NCI-H460 (cell line): ENCODE results near the gene FAM217A. TPM values are rescaled to one million over a fixed set of nuclear protein-coding genes. Genes with fewer than 3 reads are reported as not detected.

Source experiments
- DNase-seq: peaks from one replicate; pipeline ENCODE4 v3.0.0-alpha.2; 2016; ENCODE audit warnings: low read depth; ENCODE audit errors: extremely low read depth
- total RNA-seq: library from RNA; depleted of rRNA; stranded (reverse); fragments of >200 nt; shearing (Covaris generic); gene quantifications from 2 replicates; pipeline ENCODE4 v1.2.3, GENCODE V29; 2014; rRNA removed

FAM217A gene
- total RNA-seq, 1 experiment from 2014 or later: not detected

DNA sequence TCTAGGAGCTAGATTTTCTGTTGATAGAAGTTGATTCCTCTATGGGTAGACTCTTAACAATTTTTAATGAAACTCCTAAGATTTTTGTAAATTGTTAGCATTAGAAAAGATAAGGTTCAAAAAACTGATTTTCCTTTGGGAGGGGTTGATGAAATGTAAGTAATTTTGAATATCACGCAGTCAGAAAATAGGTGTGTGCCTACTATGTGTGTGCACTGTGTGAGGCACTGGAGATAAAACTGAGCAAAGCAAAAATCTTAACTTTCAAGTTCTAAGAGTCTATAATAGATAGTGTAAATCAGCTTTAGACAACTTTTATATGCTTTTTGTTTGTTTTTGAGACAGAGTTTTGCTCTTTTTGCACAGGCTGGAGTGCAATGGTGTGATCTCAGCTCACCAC, 53.3 kb downstream of the FAM217A start:
- no peak for DNase-seq

DNA sequence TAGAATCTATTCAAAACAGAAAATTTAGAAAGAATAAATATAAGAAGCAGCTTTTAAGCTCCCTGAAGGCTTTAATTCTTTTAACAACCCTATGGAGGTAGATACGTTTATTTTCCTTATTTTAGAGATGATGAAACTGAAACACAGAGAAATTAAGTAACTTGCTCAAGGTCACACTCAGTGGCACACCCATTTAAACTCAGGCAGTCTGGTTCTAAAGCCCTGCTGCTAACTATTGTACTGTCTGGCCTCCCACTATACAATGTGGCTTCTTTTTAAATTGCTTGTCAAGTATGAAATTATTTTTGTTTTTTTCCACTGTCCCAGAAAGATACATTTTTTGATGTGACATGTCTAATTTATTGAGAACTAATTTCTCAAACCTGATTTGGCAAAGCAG, 55.7 kb downstream of the FAM217A start:
- no peak for DNase-seq

DNA sequence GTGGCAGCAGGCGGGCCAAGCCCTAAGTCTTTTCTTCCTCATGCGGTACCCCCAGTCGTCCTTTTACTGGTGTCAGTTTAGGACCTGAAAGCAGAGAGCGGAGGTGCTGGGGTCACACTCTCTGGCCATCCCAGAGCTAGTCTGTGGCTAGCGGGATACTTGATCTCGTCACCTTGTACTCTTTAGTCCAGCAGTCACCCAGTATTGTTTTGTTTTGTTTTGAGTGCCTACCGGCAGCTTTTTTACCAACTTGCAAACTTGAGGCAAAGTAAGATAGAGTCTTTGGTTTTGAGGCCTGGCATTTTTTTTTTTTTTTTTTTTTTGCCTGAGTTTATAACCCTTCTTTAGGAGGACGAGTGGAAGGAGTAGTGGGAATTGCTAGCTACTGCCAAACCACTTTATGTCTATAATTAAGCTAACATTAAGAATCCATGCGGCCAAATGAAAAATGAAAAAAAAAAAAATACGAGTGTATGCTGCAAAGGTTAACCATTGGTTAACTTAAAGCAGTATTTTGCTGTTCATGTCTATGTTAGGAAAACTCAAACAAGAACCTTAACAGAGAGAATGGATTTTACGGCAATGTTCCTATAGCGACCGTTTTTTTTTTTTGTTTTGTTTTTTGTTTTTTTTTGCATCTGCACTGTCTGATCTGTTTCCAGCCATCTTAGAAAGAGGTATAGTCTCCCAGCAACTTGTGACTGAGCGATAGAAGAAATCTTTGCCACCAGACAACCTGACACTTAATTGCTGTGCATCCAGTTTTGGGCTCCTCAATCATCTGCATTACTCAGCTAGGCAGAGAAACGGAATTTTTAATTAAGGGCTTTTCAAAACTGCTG, 56.9 kb downstream of the FAM217A start:
- DNase-seq: no peak

DNA sequence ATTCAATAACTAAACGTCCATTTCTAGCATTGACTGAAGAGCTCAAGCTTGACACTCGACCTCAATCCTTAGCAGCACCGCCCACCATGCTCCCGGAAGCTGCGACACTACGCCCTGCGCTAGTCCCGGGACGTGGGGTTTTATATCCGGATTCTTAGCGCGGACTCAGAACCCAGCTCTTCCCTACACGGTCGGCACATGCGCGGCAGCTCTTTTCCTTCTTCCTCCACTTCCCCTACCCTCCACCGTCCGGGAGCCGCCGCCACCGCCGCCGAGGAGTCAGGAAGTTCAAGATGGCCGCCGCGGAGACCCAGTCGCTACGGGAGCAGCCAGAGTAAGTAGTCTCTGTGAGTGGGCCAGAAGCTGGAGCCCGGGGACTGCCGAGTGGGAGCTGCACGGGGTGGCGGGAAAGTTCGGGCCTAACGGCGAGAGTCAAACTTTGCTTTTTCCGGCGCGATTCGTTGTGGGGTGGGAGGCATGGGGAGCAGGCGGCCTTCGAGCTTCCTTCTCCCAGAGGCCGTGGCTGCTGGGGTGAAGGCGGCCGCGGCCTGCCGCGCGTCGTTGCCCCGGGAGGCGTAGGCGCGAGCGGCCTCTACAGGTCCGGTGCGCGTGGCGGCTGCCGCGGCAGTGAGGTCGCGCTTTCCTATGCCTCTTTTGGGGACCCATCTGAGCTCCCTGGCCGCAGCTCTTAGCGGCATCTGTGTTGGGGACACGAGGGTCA, 57.6 kb downstream of the FAM217A start:
- peak; percentile 93 for DNase-seq

DNA sequence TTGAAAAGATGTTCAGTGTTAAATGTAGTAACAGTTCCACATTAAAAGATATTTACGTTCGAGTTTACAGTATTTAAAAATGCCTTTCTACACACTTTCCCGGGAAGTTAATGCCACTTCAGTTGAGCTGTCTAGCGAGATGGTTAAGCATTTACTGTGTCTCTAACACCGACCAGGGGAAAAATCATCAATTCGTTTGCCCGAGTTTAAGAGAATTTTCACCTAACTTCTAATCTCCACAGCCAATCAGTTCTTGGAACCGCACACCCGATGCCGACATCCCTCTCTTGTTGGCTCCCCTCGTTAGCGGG, 58.2 kb downstream of the FAM217A start:
- DNase-seq: no peak

DNA sequence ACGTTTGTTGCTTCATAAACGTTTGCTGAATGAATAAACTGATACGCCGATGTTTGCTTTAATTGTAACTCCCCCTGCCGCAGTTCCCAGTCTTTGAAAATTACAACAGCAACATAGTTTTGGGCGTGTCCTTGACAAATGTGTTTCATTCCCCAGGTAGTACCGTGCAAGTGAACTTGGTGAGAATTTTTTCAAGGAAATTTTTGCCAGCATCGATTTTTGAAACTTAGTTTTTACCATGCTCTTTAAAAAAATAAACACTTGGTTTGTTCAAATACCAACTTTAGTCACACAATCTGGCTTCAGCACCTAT, 60.1 kb downstream of the FAM217A start:
- DNase-seq: no peak

Other genes with a start within 250 kb of the FAM217A start
- gene FAM50B, start 229.8 kb downstream of the FAM217A start, total RNA-seq: 0.92 and 1.4 TPM in 2 replicates
- 57.4 and 58.8 TPM in 2 replicates for gene ECI2, start 56.4 kb upstream of the FAM217A start, total RNA-seq